ENCODE data around the gene TMEM120A.

Gene TMEM120A

GRCh38 chr7:75980430-75981202 lies 13.8 kb downstream of the TMEM120A start:
- no peak for DNase-seq

DNA sequence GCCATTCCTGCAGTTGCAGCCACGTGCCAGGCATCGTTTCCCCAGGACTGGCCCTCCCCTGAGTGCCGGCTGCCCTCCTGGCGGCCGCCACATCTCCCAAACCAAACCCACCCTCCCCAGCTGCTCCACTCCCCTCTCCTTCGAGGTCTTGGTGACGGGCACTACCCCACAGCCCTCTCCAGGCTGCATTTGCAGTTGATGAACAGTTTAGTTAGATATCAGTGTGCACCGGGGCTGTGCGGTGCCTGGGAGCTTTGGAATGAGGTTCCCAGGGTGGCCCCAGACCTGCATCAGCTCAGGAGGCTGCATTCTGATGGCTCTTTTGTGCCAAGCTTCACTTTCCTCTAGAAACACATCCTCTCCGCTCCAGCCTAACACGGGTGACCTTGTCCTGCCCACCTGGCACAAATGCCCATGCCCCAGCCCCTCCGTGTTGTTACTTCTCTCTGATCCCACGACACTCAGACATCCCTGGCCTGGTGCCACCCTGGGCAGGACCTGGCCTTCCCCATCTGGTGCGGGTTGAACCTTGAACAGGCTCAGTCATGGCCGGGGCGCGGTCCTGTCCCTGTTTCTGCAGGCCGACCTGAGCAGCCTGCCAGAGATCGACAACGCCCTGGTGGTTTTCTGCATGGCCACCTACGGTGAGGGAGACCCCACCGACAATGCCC lies 14.5 kb downstream of the TMEM120A start:
- no peak for DNase-seq

GRCh38 chr7:75977743-75978142 lies 16.7 kb downstream of the TMEM120A start:
- no peak for DNase-seq

DNA sequence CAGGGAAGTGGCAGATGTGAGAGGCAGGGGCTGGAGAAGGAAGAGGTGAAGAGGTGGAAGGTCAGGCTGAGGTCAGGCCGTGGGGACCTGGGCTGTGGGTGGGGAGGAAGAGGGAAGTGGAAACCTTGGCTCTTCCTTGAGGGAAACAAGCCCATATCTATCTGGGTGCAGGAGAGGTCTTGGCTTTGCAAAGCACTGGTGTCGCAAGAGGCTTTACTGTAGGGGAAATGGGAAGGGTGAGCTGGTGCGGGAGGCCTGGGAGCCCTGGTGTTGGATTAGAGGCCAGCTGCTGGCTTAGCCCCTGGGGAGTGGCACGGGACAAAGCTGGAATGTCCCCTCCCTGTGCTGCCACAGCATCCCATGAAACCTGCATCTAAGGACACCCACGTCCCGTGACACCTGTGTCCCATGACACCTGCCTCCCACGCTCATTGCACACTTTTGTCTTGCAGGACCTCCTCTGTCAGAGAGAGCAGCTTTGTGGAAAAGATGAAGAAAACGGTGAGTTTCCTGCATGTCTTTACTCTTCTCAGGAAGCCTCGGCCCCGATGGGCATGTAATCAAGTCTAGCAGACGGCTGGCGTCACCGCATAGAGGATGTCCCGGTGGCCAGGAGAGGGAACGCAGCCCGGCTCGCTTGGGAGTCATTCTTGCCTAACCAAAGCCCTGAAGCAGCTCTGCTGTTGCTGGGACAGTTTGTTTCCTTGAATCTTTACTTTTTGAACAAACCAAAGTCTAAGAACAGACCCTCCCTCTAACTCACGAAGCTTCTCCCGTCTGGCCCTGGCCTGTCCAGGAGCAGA lies 22.2 kb downstream of the TMEM120A start:
- no peak for DNase-seq

GRCh38 chr7:75971309-75971960 lies 23.0 kb downstream of the TMEM120A start:
- DNase-seq: no peak

- DNase-seq: no peak
Measured at GRCh38 chr7:75969704-75970498, 24.5 kb downstream of the TMEM120A start.

DNA sequence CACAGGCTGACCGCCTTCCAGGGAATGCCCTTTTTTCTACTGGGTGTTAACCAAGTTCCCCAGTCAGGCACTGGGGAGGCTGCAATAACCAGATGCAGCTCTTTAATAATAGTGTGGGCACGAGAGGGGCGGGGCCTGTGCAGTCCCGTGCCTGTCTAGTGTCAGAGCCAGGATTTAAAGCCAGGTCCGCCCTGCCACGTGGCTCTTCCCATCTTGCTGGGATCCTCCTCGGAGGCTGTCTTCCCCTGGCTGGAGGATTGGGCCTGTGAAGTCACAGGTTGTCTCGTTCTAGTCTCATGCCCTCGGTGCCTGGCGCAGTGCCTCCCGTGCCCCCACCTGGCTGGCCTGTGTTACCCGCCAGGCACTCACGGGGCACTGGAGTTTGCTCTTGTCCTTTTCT lies 25.2 kb downstream of the TMEM120A start:
- no peak for DNase-seq

DNA sequence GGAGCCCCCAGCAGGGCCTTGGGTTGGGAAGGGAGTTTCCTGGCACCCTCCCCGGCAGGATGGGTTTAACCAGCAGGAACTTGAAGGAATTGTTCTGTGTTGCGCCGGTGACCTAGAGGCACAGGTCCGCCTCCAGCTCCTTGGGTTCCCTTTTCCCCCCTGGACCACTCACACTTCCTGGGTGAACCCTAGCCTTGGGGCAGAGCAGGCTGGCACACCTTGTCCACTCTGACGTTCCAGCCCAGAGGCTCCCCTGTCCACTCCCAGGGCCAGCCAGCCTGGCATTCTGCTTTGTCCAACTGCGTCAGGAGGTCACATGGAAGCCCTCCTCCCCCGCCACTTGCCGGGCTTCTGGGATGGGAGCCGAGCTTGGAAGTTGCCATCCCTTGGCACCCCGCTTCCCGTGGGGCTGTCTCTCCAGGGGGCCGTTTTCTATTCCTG lies 25.8 kb downstream of the TMEM120A start:
- DNase-seq: no peak

DNA sequence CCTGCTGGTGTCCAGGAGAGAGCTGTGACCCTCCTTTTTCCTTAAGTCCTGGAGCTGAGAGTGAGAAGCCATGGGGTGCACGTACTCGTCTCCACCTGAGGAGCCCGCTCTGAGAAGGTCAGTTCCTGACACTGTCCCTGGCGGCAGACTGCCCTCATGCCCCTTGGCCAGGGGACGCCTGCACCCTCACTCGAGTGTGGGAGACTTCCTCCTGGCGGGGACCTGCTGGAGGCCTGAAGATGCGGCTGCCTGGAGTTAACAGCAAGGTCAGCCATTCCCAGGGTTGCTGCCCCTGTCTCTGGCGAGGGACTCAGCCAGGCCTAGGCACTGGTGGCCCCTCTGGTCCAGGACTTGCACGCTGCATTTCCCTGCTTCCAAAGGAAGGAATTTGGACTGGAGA lies 26.4 kb downstream of the TMEM120A start:
- no peak for DNase-seq

GRCh38 chr7:75967487-75967997 lies 26.9 kb downstream of the TMEM120A start:
- DNase-seq: no peak

GRCh38 chr7:75967055-75967454 lies 27.3 kb downstream of the TMEM120A start:
- DNase-seq: no peak

DNA sequence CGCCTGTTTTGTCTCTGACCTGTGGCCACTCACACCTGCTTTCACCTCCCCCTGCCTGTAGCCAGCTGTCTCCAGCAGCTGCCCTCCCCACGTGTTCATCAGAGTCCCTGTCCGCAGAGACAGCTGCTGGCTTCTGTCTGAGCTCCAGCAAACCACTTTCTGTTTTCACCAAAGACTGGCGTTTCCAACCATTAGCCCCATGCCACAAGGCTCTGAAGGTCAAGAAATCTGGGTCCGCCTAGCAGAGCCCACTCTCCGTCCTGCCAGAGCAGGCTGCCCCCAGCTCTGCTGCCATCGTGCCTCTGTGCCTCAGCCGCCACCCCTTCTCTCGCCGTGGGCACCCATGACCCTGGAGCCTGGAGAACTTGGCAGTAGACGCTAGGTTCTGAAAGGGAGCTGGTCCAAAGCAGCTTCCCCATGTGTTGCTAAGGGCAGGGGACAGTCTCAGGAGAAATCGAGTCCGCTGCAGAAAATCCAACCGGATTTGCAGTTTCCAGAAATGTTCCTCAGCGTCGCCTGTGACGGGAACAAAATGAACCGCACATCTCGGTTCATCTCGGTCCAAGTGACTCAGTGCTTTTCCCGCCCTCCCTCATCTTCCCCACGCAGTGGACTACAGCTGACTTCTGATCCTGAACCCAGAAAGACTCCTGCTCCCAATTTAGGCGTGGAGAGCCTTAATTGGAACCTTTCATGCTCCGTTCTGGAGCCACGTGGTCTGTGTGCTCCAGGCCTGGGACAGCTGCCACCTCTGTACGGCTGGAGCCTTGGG lies 28.0 kb downstream of the TMEM120A start:
- no peak for DNase-seq

DNA sequence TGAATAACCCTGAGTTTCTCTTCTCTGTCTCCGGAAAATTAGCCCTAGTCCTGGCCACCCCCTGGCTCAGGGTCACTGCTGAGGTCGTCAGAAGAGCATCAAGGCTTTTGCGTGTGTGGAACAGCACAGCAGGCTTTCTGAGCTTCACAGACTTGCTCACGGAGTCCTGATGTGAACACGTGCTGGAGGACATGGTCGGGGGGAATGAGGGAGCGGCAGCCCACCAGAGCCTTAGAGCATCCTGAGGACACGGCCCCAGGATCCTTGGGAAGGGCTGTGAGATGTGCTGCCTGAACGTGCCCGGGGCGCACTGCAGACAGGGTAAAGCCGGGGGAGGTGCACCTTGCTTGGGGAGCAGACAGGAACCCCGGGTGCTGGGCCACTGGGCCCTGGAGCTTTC lies 28.8 kb downstream of the TMEM120A start:
- no peak for DNase-seq

DNA sequence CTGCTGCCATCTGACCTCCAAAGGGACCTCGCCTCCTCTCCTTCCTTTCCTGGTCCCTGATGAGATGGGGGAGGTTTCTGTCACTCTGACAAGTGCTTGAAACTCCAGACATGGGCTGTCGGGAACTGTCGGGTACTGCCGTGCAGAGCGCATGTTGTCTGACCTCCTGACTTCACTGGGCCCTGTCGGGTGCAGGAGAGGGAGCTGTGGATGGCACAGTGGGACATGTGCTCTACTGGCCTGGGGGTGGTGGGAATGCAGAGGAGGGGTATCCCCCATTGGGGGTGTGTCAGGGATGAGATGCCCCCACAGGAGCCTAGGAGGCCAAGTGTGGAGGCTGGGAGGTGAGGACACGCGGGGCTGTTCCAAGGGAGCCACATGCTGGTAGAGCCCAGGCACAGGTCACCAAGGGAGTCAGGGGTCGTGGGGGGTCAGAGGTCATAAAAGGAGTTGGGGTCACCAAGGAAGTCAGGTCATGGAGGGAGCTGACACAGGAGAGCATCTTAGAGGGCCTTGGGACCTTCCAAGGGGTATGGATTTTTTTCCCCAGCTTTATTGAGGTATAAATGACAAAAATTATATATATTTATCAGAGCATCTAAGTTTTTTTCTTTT lies 30.9 kb downstream of the TMEM120A start:
- no peak for DNase-seq

DNA sequence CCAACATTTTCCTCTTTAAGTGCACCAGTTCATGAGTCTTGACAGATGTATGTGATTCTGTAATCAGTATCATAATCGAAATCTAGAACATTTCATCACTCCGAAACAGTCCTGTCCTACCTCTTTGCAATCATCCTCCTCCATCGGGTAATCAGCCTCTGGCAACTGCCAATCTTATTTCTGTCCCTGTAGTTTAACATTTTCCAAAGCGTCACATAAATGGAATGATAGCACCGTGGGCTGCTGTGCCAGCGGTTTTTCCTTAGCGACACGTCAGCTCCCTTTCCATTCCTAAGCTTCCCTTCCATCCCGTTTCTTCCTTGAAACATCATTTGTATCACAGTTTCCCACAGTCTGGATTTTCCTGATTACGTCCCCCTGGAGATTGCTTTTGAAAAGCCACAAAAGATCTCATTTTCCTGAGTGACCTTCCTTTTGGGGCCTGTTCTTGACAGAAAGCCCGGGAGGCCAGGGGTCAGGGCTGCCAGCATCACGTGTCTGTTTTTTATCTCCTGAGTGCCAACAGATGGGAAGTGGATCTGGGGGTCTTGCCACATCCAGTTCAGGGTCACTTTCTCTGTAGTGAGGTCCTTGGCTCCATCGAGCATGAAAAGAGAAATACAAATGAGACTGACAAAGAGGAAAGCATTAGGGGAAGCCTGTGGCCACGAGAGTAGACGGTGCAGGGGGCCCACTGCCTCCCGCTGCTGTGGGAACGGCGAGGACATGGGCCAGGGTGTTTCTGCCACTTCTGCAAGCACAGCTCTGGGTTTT lies 31.6 kb downstream of the TMEM120A start:
- no peak for DNase-seq

DNA sequence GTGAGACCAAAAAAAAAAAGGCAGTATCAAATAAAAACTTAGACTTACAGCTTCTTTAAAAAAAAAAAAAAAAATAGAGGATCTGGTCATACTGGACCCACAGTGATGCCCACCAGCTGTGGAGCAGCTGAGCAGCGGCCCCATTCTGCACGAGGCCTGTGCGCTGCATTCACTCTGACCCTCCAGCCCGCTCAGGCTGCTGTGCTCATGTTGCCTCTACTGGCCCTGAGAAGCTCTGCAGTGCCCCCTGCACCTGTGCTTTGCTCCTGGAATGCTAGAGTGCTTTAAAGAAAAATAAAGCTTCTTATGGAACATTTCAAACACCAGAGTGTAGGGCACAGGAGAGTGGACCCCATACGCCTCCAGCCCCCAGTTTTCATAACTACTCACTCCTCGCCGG lies 33.2 kb downstream of the TMEM120A start:
- no peak for DNase-seq

DNA sequence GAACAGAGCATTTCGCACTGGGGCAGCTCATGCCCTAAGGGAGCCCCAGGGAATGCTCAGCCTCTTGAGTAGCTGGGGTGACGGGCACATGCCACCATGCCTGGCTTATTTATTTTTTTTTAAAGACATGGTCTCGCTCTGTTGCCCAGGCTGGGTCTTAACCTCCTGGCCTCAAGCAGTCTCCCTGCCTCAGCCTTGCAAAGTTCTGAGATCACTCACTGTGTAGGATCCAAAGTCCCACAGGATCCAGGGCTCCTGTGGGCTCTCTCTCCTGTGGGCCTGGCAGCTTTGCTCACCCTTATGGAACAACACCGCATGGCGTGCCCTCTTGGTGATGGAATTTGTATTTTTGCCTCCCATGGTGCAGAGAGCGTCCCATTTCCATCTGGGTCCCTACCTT lies 34.0 kb downstream of the TMEM120A start:
- DNase-seq: no peak

GRCh38 chr7:75958802-75959543 lies 35.4 kb downstream of the TMEM120A start:
- DNase-seq: no peak

GRCh38 chr7:75957021-75957736 lies 37.2 kb downstream of the TMEM120A start:
- DNase-seq: no peak
